Activated CD4-positive, CD25-positive, alpha-beta regulatory T cell (primary cell): ENCODE measurements around the gene CPNE9.

Experiments
- DNase-seq, 4 experiments: peaks; one replicate each; lab custom pipeline; 2025; lab: John Stamatoyannopoulos, UW

The CPNE9 gene, protein sequence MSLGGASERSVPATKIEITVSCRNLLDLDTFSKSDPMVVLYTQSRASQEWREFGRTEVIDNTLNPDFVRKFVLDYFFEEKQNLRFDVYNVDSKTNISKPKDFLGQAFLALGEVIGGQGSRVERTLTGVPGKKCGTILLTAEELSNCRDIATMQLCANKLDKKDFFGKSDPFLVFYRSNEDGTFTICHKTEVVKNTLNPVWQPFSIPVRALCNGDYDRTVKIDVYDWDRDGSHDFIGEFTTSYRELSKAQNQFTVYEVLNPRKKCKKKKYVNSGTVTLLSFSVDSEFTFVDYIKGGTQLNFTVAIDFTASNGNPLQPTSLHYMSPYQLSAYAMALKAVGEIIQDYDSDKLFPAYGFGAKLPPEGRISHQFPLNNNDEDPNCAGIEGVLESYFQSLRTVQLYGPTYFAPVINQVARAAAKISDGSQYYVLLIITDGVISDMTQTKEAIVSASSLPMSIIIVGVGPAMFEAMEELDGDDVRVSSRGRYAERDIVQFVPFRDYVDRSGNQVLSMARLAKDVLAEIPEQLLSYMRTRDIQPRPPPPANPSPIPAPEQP

DNA sequence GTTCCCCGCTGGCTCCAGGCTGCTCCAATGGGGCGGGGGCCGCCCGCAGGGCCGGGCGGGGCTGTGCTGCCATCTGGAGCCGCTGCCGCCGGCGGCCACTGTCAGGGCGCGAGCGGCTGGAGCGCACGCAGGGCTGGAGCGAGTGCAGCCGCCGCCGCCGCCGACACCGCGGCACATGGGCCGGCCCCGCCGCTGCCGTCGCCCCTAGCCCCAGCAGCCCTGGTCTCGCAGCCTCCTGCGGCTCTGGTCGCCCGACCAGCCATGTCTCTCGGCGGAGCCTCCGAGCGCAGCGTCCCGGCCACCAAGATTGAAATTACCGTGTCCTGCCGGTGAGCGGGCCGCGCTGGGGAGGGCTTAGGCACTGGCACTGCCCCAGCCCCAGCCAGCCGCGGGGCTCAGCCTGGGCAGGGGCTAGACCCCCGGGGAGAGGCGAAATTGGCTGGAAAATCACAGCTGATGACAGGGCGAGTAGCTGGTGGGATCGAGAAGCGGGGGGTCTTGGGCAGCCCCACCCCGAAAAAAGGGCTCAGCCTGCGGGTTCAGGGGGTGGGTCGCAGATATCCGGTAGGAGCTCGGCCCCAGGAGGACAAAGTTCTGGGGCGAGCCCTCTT, at the start of gene CPNE9:
Gene CPNE9, plus strand, starts transcription at position 98 of the 611 bp plus-strand sequence. Its CDS starts 164 bp downstream, at position 262.
- DNase-seq = no peak

GRCh38 chr3:9659849-9660248, 43.8 kb upstream of the CPNE9 start:
- DNase-seq = no peak

DNA sequence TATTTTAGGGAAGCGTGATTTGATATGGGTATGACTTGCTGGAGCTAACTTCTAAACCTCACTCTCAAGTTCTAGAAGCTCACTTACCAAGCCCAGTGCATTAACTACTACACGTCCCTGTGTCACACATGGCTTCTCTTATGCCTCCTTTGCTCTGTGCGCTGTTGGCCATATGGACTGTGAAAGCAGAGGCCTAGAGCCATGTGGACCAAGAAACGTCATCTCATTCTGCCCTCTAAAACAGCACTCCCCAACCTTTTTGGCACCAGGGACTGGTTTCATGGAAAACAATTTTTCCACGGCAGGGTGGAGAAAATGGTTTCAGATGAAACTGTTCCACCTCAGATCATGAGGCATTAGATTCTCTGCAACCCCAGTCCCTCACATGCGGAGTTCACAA, 42.7 kb upstream of the CPNE9 start:
- no peak for DNase-seq

DNA sequence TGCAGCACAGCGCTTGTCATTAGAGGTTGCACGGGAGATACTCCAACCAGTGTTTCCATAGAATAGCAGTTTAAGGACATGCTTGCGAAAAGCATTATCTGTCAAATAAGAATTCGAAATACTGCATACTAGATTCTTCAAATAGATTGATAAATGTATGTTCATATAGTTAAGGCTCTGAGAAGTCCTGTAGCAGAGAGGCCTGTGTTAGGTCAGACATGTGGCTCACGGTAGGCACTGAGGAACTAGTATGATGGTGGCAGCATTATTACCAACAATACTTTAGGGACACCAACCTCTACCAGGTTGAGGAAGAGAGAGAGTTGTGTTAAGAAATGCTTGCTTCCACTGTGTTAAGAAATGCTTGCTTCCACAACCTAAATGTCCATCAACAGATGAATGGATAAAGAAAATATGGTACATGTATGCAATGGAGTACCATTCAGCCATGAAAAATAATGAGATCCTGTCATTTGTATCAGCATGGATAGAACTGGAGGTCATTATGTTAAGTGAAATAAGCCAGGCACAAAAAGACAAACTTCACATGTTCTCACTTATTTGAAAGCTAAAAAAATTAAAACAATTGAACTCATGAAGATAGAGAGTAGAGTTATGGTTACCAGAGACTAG, 39.4 kb upstream of the CPNE9 start:
- DNase-seq = no peak

DNA sequence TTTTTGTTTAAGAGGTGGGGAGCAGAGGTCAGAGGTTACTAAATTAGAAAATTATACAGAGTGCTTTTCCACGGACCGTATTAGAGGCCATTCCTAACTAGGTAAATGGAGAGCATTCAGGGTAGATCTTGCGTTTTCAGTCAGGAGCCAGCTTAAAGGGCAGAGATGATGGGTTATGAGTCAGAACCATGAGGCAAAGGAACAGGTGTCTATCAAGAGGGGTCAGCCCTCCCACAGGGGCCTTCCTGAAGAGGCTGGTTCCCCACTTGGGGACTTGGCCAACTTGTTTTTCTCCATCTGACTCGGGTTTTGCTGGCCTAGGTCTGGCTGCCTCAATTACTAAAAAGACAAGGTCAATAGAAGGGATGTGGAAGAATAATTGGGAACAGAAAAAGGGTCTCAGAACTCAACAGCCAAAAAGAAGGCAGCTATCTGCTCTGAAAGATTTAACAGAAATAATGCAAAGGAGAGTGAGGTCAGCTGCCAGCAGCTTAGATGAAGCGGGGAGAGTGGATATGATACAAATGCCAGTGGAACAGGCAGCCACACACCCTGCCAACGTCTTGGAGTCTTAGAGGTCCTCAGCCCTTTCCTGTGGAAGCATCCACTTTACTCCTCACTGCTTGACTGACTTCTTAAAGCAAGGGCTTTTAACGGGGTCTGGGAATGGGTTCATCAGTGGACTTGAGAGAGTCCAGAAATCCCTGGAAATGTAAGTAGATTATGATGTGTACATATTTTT, 36.8 kb upstream of the CPNE9 start:
- no peak for DNase-seq

DNA sequence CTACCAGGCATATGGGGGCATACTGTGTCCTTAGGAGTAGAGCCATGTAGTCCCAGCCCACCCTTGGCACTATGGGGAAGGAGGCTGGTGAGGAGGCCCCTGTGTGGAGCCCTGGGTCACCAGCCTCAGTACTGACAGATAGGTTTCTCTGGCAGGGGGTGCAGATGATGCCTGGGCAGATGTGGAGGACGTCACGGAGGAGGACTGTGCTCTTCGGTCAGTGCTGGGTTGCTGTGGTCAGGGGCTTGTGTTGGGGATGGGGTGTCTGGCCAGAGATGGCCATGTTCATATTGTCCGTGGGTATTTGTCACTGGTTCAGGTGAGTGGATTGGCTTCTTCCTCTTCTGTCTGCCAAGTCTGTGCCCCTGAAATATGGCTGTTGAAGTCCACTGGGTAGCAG, 34.4 kb upstream of the CPNE9 start:
- DNase-seq = no peak

DNA sequence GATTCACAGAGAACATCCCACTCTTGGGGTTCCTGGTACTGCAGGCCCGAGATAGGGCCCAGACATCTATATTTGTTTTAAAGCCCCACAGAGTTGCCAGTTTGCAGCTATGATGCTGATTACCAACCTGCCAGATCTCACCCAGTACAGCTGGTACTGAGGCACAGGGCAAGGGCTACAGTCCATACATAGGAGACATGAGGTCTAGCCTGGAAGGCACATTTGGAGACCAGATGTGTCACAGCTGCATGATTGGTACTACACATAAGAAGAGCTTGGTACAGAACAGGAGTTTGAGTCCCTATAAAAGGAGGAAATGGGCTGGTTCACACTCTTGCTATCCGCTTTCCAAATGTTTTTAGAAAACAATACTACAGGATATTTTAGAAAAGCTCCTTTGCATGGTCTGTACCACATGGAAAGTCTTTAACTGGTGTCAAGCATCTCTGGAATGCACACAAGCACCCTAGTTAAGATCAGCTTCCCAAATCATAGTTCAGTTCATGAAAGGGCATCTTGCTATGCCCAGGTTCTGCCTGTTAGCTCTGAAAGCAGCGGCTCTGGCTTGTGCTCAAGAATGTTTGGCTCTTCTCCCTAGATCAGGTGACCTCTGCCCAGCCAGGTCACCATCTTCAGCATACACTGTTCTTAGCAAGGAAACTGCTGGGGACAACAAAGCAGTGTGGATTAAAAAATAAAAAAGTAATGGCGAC, 33.8 kb upstream of the CPNE9 start:
- DNase-seq = no peak

DNA sequence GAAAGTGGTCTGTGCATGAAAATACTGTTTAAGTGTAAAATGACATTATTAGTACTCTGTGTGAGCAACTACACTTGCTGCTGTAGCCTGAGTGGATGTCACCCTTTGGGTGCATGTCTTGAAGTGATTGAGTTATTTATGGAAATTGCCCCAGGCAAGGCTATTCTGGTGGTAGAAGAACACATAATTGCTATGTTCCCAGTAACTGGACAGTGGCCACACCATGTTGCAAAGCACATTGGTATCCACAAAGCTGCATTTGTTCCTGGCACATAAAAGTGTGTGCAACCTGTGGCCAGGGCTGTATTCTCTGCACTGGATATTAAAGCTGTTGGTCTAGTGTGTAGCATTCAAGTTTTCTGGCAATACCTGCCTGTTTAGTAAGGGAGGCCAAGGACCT, 30.6 kb upstream of the CPNE9 start:
- no peak for DNase-seq

GRCh38 chr3:9673752-9674151, 29.9 kb upstream of the CPNE9 start:
- DNase-seq = no peak

DNA sequence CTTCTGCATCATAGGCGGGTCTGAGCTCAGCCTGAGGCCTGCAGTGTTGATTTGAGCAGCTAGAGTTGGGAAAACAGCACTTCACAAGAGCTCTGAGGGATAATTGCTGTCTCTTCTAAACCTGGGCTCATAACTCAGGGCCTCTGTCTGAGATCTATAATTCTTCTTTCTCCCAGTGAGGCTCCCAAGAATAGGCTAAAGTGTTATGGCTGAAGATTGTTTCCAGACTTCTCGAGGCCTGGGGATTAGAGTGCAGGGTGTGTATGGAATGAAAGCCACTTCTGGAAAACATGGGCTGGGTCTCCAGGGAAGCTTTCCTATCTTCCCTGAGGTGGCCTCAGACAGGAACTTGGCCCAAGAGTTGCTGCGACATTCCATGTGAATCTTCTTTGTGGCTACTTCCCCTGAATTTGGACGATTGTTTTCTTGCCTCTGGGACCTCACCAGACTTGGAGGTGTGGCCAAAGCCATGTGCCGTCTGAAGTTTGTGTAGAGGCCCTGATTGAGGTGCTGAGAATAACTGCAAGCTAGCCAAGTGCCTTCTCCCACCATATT, 27.8 kb upstream of the CPNE9 start:
- no peak for DNase-seq

DNA sequence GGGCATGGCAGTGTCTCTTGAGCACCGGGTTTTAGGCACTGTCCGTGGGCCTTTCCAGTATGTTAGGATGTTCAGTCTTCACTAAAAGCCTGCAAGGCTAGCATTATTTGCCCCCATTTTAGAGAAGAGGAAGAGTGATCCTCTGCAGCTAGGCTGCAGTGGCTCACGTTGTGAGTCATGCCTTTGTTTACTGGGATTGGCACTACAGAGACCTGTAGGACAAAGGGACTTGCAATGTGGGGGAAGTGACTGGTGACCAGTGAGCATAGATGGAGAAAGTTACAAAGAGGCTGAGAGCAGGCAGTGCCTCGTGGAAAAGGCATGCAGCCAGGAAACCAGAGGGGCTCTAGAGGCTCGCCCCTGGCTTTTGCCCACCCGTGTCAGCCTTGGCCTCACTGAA, 26.8 kb upstream of the CPNE9 start:
- DNase-seq = no peak

GRCh38 chr3:9678493-9678892, 25.1 kb upstream of the CPNE9 start:
- no peak for DNase-seq

- no peak for DNase-seq
Measured at GRCh38 chr3:9679476-9680080, 24.1 kb upstream of the CPNE9 start.

GRCh38 chr3:9681011-9681722, 22.5 kb upstream of the CPNE9 start:
- no peak for DNase-seq

GRCh38 chr3:9681723-9682081, 21.9 kb upstream of the CPNE9 start:
- no peak for DNase-seq

DNA sequence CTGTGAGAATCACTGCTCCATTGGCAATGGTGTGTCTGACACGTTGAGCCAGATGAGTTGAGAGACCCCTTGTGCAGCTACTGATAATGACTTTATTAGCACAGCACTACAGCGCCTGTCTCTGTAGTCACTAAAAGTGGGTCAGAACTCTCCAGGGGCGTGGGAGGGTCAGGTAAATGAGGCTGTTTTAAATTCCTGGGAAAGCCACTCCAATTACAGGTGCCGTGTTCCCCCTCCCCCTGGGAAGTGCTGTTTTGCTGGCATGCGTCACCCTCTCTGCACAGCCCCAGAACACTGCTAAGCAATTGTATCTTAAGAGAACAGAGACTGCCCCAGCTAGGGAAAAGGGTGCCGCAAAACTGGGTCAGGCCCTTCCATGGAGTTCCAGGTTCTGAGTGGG, 21.5 kb upstream of the CPNE9 start:
- no peak for DNase-seq

GRCh38 chr3:9683426-9683825, 20.2 kb upstream of the CPNE9 start:
- DNase-seq = no peak

DNA sequence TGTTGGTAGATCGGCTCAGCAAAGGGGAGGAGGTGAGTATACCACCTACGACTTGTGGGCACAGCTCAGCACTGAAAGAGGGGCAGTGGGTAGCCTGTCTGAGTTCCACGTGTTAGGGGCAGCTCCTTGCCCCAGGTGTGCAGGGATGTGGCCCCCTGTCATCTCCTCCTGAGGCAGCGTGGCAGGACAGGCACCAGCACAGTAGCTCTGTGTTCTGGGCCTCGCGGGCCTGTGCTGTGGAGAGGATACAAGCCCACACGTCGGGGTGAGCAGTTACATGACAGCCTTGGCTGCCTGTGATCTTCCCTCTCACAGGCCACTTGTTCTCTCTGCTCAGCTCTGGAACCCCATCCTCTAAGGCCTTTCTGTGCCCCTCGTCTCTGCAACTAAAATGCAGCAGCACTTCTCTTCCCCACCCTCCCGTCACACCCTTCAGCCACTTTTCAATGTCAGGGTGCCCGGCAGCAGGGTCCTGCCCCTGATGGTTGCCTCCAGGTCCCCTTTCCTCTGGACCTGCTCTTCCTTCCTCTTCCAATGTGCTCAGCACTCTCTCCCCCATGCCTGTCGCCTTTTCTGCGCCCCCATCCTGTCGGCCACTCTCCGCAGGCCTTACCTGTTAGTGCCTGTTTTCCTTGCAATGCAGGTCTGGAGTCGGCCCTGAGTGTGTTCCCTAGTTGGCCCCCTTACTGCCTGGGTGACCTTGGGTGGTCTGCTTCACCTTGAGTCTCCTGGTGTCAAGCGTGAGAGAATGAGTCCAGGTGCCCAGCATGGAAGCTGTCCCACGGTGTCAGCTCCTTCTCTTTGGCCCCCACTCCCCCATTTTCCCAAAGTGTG, 18.2 kb upstream of the CPNE9 start:
- no peak for DNase-seq

DNA sequence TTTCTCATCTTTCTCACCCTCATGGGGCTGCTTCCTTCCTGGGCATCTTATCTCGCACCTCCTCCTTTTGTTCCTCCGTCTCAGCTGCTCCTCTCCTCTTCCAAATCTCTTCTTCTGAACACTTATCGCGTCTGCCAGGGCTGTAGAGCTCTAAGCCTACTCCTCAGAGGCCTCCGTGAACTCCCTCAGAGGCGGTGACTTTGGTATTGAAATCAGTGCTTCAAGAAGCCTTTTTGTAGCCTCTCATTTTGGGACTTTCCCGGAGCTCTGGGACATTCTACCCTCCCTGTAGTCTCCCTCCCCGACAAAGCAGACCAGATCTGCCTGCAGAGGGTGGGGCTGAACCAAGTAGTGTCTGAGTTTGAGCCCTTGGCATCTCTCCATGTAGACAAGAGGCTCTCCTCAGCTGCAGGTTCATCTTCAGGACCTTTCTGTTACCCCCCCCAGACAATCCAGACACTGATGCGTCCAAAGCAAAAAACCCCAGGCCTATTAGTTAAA, 17.5 kb upstream of the CPNE9 start:
- no peak for DNase-seq
